HG02678 (cell line): ENCODE measurements around the gene NABP1.
"Not testable (repeated sequence)": the region's sequence is repeated elsewhere in the genome, so short reads cannot be mapped to it uniquely, and the experiment has no call there.

Experiments
- ATAC-seq: cut with Tn5 transposase; IDR thresholded peaks from one replicate; pipeline ENCODE4 v1.9.1; 2021; ENCODE audit warnings: mild to moderate bottlenecking, moderate library complexity; ENCODE audit not compliant: unreplicated experiment

Gene NABP1

GRCh38 chr2:191677646-191678436 lies at the start of gene NABP1:
NABP1 (plus strand) TSS chr2:191678136; CDS start chr2:191678615, 479 bp downstream.
- peak; percentile 64 for ATAC-seq

GRCh38 chr2:191629001-191629453 lies 48.9 kb upstream of the NABP1 start:
- ATAC-seq, result peak; percentile 58

GRCh38 chr2:191629976-191630712 lies 47.8 kb upstream of the NABP1 start:
- no peak for ATAC-seq

- ATAC-seq, result no peak
Measured at GRCh38 chr2:191631754-191632153, 46.2 kb upstream of the NABP1 start.

GRCh38 chr2:191632426-191632825 lies 45.5 kb upstream of the NABP1 start:
- ATAC-seq, result no peak

GRCh38 chr2:191634791-191635190 lies 43.1 kb upstream of the NABP1 start:
- no peak for ATAC-seq

- peak; percentile 86 for ATAC-seq
Measured at GRCh38 chr2:191635333-191636234, 42.4 kb upstream of the NABP1 start.

GRCh38 chr2:191636235-191636543 lies 41.7 kb upstream of the NABP1 start:
- no peak for ATAC-seq

DNA sequence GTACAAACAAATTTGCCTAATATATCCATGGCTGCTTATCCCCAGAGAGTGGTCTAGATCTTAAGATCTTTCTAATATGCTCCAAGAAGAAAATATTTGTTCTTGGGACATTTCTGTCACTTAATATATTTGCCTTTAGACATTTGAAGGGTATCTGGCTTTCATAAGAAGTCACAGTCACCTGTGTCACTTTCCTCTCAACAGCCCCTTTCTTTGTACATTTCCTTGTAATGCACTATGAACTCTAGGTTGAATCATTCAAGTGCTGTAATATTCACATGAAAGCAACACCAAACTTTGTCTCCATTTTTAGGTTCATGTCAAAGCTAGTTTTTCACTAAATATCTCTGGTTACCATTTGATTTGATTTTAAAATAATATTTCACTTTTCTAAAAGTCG lies 41.4 kb upstream of the NABP1 start:
- no peak for ATAC-seq

- ATAC-seq, result peak; percentile 68
Measured at GRCh38 chr2:191637182-191638078, 40.5 kb upstream of the NABP1 start.

DNA sequence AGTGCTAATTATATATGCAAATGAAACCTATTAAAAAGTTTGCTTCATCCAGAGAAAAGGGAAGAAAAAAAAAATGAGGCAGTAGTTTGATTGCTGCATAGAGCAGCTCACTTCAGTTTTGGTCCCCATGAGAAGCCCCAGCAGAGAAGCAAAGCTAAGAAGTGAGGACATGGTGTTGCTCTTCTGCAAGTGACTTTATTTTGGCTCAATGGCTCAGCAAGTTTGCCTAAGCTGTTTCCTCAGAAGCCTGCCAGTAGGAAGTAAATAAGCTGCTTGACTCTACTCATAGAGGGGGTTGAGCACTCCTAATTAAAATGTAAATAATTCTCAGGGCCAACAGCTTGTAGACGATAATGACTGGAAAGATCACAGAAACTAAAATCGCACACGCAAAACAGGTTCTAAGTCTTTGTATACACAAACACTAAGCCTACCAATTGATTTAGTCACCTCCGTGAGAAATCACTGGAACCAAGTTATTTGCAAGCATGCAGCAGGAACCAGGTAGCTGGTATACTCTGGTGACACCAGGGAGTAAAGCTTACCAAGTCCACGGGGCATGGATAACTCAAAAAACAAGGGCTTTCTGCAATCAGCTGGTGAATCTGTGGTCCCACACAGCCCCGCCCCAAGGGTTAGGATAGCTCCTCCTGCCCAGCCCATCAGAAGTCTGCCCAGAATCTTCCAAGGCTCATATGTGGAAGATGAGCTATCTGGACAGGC lies 39.7 kb upstream of the NABP1 start:
- ATAC-seq, result peak; percentile 8

DNA sequence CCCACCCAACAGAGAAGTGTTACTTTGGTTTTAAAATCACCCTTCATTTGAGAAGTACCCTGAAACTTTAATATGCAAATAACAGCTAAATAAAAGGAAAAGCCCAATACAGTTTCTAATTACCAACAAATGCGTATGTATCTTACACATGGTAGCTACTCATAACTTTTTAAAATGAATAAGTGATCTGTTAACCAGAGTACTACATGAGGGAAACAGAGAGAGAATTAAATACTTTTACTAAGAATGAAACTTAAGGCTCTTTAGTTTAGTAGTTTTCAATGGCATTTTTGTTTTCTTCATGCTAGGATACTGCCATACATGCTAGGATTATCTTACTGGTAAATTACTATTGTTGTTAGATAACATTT lies 39.1 kb upstream of the NABP1 start:
- ATAC-seq, result no peak

- ATAC-seq, result no peak
Measured at GRCh38 chr2:191641609-191642008, 36.3 kb upstream of the NABP1 start.

DNA sequence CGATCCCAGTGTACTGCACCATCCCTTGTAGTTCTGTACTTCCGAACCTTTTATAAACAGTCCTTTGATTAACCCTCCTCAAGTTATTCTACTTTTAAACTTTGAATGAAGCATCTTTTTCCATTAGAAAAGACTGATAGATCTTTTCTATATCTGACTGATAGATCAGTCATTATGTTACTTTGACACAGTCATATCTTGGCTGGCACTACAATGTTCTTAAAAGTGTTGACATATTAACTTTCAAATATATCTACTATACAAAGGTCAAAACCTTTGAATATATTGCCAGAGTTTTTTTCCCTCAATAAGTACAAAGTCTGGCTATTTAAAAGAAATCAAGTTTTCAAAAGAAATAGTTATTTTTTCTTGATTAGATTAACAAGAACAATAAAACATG lies 35.4 kb upstream of the NABP1 start:
- no peak for ATAC-seq

DNA sequence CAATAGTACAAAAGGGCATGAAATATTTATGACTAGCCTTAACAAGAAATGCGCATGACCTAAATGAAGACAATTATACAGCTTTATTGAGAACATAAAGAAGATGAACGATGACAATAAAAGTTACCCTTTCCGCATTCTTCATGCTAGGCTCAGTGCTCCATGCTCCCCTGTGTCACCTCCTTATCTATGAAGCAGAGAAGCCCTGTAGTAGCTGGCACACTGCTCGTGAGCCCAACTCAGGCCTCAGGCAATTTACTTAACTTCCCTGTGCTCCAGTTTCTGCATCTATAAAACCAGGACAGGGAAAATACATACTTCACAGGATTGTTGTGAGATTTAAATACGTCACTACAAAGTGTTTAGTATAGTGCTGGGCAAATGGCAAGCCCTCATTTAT lies 34.5 kb upstream of the NABP1 start:
- ATAC-seq, result no peak

DNA sequence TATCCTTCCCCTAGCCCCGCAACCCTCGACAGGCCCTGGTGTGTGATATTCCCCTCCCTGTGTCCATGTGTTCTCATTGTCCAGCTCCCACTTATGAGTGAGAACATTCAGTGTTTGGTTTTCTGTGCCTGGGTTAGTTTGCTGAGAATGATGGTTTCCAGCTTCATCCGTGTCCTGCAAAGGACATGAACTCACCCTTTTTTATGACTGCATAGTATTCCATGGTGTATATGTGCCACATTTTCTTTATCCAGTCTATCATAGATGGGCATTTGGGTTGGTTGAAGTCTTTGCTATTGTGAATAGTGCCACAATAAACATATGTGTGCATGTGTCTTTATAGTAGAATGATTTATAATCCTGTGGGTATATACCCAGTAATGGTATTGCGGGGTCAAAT lies 33.3 kb upstream of the NABP1 start:
- ATAC-seq, result not testable (repeated sequence)

GRCh38 chr2:191645032-191645431 lies 32.9 kb upstream of the NABP1 start:
- no peak for ATAC-seq

- ATAC-seq, result no peak
Measured at GRCh38 chr2:191645434-191646162, 32.3 kb upstream of the NABP1 start.
